HepG2 (cell line): ENCODE results near the gene TSSK3. TPM values are rescaled to one million over a fixed set of nuclear protein-coding genes. Genes with fewer than 3 reads are reported as not detected.
A peak's percentile ranks its signal among the peaks of the same experiment; 100 is the strongest.

Experiments
- ATAC-seq: fragments of 200-7000 bp; cut with Tn5 transposase; 3 replicates; pipeline ENCODE4 v1.9.1; 2020; ENCODE audit warnings: mild to moderate bottlenecking, moderate library complexity
- BruUV-seq: library from RNA; stranded (reverse); fragments of 400-500 nt; replicated peaks from 2 replicates; lab custom pipeline; 2021; lab: Mats Ljungman, UMichigan
- CTCF ChIA-PET: fragments of 300-600 bp; formaldehyde crosslinking; extraction: SDS; loops from one replicate; lab custom pipeline; 2021; ENCODE audit warnings: low total read pairs, inconsistent platforms, low intra/inter-chr PET ratio; lab: Yijun Ruan, JAX
- POLR2A ChIA-PET: fragments of 350-600 bp; sonication (Branson Sonifier 250); formaldehyde crosslinking; loops from one replicate; lab custom pipeline; 2020; ENCODE audit warnings: antibody characterized with exemption, inconsistent platforms; lab: Yijun Ruan, JAX
- DNase-seq: peaks from one replicate; pipeline ENCODE4 v3.0.0-alpha.2; 2015; ENCODE audit warnings: low spot score
- FAIRE-seq: peaks from 3 replicates; lab custom pipeline; 2011; peaks lifted over from hg19 to GRCh38; lab: Jason Lieb, UNC
- H2AFZ ChIP-seq: one replicate; pipeline ENCODE4 v1.6.1; 2011; ENCODE audit warnings: low read length, inconsistent platforms
- H3K27ac ChIP-seq: fragments of 300-600 bp; 3 replicates; pipeline ENCODE4 v1.8.0; 2011; ENCODE audit warnings: mixed run types, mild to moderate bottlenecking, mixed read lengths, low read length, inconsistent platforms; ENCODE audit not compliant: insufficient read depth; ENCODE audit errors: extremely low read length
- H3K27me3 ChIP-seq, 2 experiments: fragments of 200-600 bp in 1 of 2; 2 replicates in 1 of 2; 3 replicates in 1 of 2; pipeline versions ENCODE4 v1.6.0 to v1.8.0; 2011; ENCODE audit warnings: low read length in 2 of 2, mild to moderate bottlenecking in 2 of 2, moderate library complexity in 2 of 2, inconsistent platforms in 1 of 2; ENCODE audit not compliant: insufficient read depth in 2 of 2, control insufficient read depth in 1 of 2
- H3K36me3 ChIP-seq, 2 experiments: fragments of 200-600 bp in 1 of 2; replicated peaks in 1 of 2; 2 replicates in 1 of 2; 3 replicates in 1 of 2; pipeline versions ENCODE4 v1.5.1 to v1.8.0; 2011; ENCODE audit warnings: low read length in 2 of 2, inconsistent platforms in 1 of 2; ENCODE audit not compliant: insufficient read depth in 2 of 2, control insufficient read depth in 1 of 2
- H3K4me1 ChIP-seq: 2 replicates; pipeline ENCODE4 v1.5.1; 2012; ENCODE audit warnings: low read length, inconsistent platforms; ENCODE audit not compliant: insufficient read depth
- H3K4me2 ChIP-seq: 2 replicates; pipeline ENCODE4 v1.6.0; 2011; ENCODE audit warnings: low read depth, low read length, inconsistent platforms
- H3K4me3 ChIP-seq, 3 experiments: fragments of 200-600 bp in 1 of 3; sonication (generic), shearing (Covaris generic) in 1 of 3; replicated peaks in 1 of 3; 2 replicates each; pipeline ENCODE4 v1.5.1; 2011 to 2016; ENCODE audit warnings: low read length in 3 of 3, inconsistent platforms in 2 of 3, low read depth in 2 of 3, mild to moderate bottlenecking in 2 of 3, control low read depth in 1 of 3, mixed read lengths in 1 of 3; ENCODE audit not compliant: insufficient read depth in 1 of 3
- H3K79me2 ChIP-seq: one replicate; pipeline ENCODE4 v1.6.1; 2011; ENCODE audit warnings: low read length, inconsistent platforms; ENCODE audit not compliant: insufficient read depth
- H3K9ac ChIP-seq: 2 replicates; pipeline ENCODE4 v1.6.0; 2011; ENCODE audit warnings: mild to moderate bottlenecking, low read depth, low read length, inconsistent platforms; ENCODE audit not compliant: insufficient read depth
- H3K9me3 ChIP-seq: 2 replicates; pipeline ENCODE4 v1.5.1; 2012; ENCODE audit warnings: mild to moderate bottlenecking, low read length
- H4K20me1 ChIP-seq: 2 replicates; pipeline ENCODE4 v1.6.0; 2011; ENCODE audit warnings: inconsistent platforms, mild to moderate bottlenecking, low read length, moderate library complexity; ENCODE audit not compliant: insufficient read depth
- AGO2 ChIP-seq: fragments of 200-400 bp; formaldehyde crosslinking; optimal IDR thresholded peaks from 2 replicates; pipeline ENCODE3; 2017; ENCODE audit warnings: mild to moderate bottlenecking, low read depth, low read length, moderate library complexity
- ASH2L ChIP-seq: fragments of 300-600, 200-600 bp; sonication (generic); IDR thresholded peaks from 2 replicates; pipeline ENCODE4 v1.7.0; 2017; ENCODE audit warnings: low read depth, mild to moderate bottlenecking, moderate library complexity, mixed read lengths, low read length; ENCODE audit not compliant: insufficient read length
- MYNN ChIP-seq: sonication (generic); formaldehyde crosslinking; IDR thresholded peaks from 2 replicates; pipeline ENCODE4 v1.4.0; 2020; ENCODE audit warnings: mild to moderate bottlenecking, low read depth, missing genetic modification reagents
- PRDM15 ChIP-seq: sonication (generic); formaldehyde crosslinking; IDR thresholded peaks from 2 replicates; pipeline ENCODE4 v1.4.0; 2020; ENCODE audit warnings: missing genetic modification reagents
- RBFOX2 ChIP-seq: fragments of 200-400 bp; formaldehyde crosslinking; IDR thresholded peaks from 2 replicates; pipeline ENCODE4 v1.6.1; 2017; ENCODE audit warnings: low read depth, mild to moderate bottlenecking, low read length
- ZNF768 ChIP-seq: sonication (generic); formaldehyde crosslinking; IDR thresholded peaks from 2 replicates; pipeline ENCODE4 v1.4.0; 2020; ENCODE audit warnings: missing genetic modification reagents
- WGBS: methylation state at CpG from one replicate; pipeline ENCODE4 v1.1.6; 2017; ENCODE audit warnings: low lambda C conversion rate; 5-methylcytosine and 5-hydroxymethylcytosine counted together
- in situ Hi-C: cut with HindIII; loops from 2 replicates; pipeline ENCODE4 v1.10.0; 2017; ENCODE audit warnings: low pct_unique_long_range_greater_than_20kb; ENCODE audit not compliant: extremely low pct_ligation_motif_present
- intact Hi-C: fragments of 100-400 bp; cut with micrococcal nuclease; formaldehyde crosslinking; loops from one replicate; pipeline ENCODE4 v1.10.0; 2022; ENCODE audit not compliant: unreplicated experiment
- polyA plus RNA-seq, 8 experiments: library from polyadenylated mRNA; depleted of rRNA in 3 of 8; stranded (reverse) in 7 of 8; unstranded in 1 of 8; fragments of >200 nt; fragmentation: Illumina TruSeq in 4 of 8; extraction: Trizol in 4 of 8; gene quantifications; 2 replicates each; pipeline versions ENCODE4 v1.2.1 to v1.2.3, GENCODE V29; 2011 to 2016; ENCODE audit warnings: low read depth in 4 of 8, missing spikeins in 1 of 8, mixed read lengths in 1 of 8; ENCODE audit not compliant: insufficient read depth in 1 of 8
- total RNA-seq, 5 experiments: library from RNA; depleted of rRNA; stranded (reverse); fragments of >200 nt; fragmentation: Illumina TruSeq; extraction: Trizol; gene quantifications; 2 replicates each; pipeline ENCODE4 v1.2.3, GENCODE V29; 2016; ENCODE audit warnings: low read depth in 1 of 5
- TF ChIP-seq, protein P1 (sequence below): sonication (generic); formaldehyde crosslinking; IDR thresholded peaks from 2 replicates; pipeline ENCODE4 v1.4.0; 2020; ENCODE audit warnings: missing genetic modification reagents

TSSK3 gene
- total and polyA plus RNA-seq, 2 of the 13 experiments (the other 11 are each of a cell fraction or from before 2014, with no cell fraction given) = 1.0 to 1.1 TPM

DNA sequence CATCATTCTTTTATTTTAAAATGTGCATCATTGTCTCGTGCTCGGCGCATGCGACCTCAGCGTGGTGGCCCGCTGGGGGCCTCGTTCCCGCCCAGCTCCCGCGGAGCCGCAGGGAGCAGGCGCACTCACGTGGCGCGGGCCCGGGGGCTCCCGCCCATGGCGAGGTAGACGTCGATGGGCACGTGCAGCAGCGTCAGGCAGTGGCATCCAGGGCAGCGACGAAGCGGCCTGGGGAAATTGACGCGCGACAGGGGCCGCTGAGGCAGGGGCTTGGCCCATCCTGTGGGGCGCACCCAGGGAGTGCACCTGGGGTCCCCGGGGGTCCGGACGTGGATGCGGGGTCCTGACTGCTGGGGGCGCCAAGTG, 1.0 kb upstream of the TSSK3 start:
- Histone ChIP-seq H4K20me1 (no peaks in the 10 kb centered on the region), H3K27ac (no peak overlapping the region), H3K4me3 (no peak overlapping the region), H3K79me2 (no peaks in the 10 kb centered on the region), H3K4me2 (no peak overlapping the region), H3K9me3 (no peaks in the 10 kb centered on the region), H3K4me1 (peaks cover 26% of the 10 kb centered on the region), H3K9ac (no peak overlapping the region), H3K27me3 (no peaks in the 10 kb centered on the region), H2AFZ (no peak overlapping the region), H3K36me3 (peaks cover 2 to 27% of the 10 kb centered on the region in 2 experiments)
- ChIA-PET POLR2A (interaction anchor here (1.3 kb wide), 1 partner anchor 10 kb away, joined by 5 read pairs; no protein-coding TSS in a partner anchor), CTCF (no interaction called here)
- 96% methylated on average over 35 of the region's 35 CpGs for WGBS
- peak; percentile 94 for TF ChIP-seq AGO2
- TF ChIP-seq ASH2L = no peak
- TF ChIP-seq, protein P1, sequence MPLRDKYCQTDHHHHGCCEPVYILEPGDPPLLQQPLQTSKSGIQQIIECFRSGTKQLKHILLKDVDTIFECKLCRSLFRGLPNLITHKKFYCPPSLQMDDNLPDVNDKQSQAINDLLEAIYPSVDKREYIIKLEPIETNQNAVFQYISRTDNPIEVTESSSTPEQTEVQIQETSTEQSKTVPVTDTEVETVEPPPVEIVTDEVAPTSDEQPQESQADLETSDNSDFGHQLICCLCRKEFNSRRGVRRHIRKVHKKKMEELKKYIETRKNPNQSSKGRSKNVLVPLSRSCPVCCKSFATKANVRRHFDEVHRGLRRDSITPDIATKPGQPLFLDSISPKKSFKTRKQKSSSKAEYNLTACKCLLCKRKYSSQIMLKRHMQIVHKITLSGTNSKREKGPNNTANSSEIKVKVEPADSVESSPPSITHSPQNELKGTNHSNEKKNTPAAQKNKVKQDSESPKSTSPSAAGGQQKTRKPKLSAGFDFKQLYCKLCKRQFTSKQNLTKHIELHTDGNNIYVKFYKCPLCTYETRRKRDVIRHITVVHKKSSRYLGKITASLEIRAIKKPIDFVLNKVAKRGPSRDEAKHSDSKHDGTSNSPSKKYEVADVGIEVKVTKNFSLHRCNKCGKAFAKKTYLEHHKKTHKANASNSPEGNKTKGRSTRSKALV (CRISPR knock-in tag) = no peak
- TF ChIP-seq MYNN (CRISPR knock-in tag) = no peak
- no peak for TF ChIP-seq PRDM15
- peak; percentile 64; the same call in 1 of the 2 replicates for TF ChIP-seq RBFOX2
- no peak for TF ChIP-seq ZNF768 (CRISPR knock-in tag)
- intact Hi-C loops = no loop called here
- ATAC-seq = no peak
- no peak for FAIRE-seq
- in situ Hi-C loops = no loop called here
- DNase-seq = no peak
- no TSS peak for BruUV-seq
